HEK293T (cell line): Measurements from ENCODE around the gene MAP7.
"Not testable (repeated sequence)": the region's sequence is repeated elsewhere in the genome, so short reads cannot be mapped to it uniquely, and the experiment has no call there.

Source experiments
- CTCF ChIA-PET: fragments of 350-600 bp; formaldehyde crosslinking; extraction: SDS; loops from one replicate; lab custom pipeline; 2021; ENCODE audit warnings: antibody characterized with exemption, inconsistent platforms; lab: Yijun Ruan, JAX
- POLR2A ChIA-PET: fragments of 350-600 bp; formaldehyde crosslinking; extraction: SDS; loops from one replicate; lab custom pipeline; 2020; ENCODE audit warnings: antibody characterized with exemption, inconsistent platforms; lab: Yijun Ruan, JAX
- DNase-seq: peaks from one replicate; pipeline ENCODE4 v3.0.0; 2012; ENCODE audit warnings: mixed read lengths; ENCODE audit errors: extremely low spot score
- ARNT ChIP-seq: fragments of 450-650 bp; IDR thresholded peaks from 2 replicates; pipeline ENCODE4 v1.6.1; 2017; ENCODE audit warnings: mild to moderate bottlenecking
- BHLHE40 ChIP-seq: fragments of 450-650 bp; IDR thresholded peaks from 2 replicates; pipeline ENCODE4 v1.6.1; 2016; ENCODE audit warnings: mild to moderate bottlenecking, moderate library complexity, borderline replicate concordance
- CTBP1 ChIP-seq: fragments of 450-650 bp; IDR thresholded peaks from 2 replicates; pipeline ENCODE4 v1.6.1; 2016; ENCODE audit warnings: borderline replicate concordance
- ELF4 ChIP-seq: fragments of 450-650 bp; IDR thresholded peaks from 2 replicates; pipeline ENCODE4 v1.6.1; 2017; ENCODE audit warnings: antibody characterized with exemption
- FOXA1 ChIP-seq: fragments of 450-650 bp; IDR thresholded peaks from 2 replicates; pipeline ENCODE4 v1.6.1; 2016; ENCODE audit warnings: mild to moderate bottlenecking
- FOXK2 ChIP-seq: fragments of 450-650 bp; IDR thresholded peaks from 2 replicates; pipeline ENCODE4 v1.6.1; 2016; ENCODE audit warnings: mild to moderate bottlenecking
- FOXM1 ChIP-seq: fragments of 450-650 bp; IDR thresholded peaks from 2 replicates; pipeline ENCODE4 v1.6.1; 2017; ENCODE audit warnings: mild to moderate bottlenecking, borderline replicate concordance
- HDGF ChIP-seq: fragments of 450-650 bp; IDR thresholded peaks from 2 replicates; pipeline ENCODE4 v1.6.1; 2017; ENCODE audit warnings: antibody characterized with exemption, borderline replicate concordance
- L3MBTL2 ChIP-seq: fragments of 450-650 bp; conservative IDR thresholded peaks from 2 replicates; pipeline ENCODE4 v1.6.1; 2016; ENCODE audit warnings: mild to moderate bottlenecking
- LEF1 ChIP-seq: fragments of 450-650 bp; IDR thresholded peaks from 2 replicates; pipeline ENCODE4 v1.6.1; 2017; ENCODE audit warnings: mild to moderate bottlenecking, borderline replicate concordance
- NFRKB ChIP-seq: fragments of 450-650 bp; IDR thresholded peaks from 2 replicates; pipeline ENCODE4 v1.6.1; 2016; ENCODE audit warnings: mild to moderate bottlenecking, moderate library complexity
- SP1 ChIP-seq: fragments of 450-650 bp; IDR thresholded peaks from 2 replicates; pipeline ENCODE4 v1.6.1; 2017
- SUZ12 ChIP-seq: fragments of 450-650 bp; IDR thresholded peaks from 2 replicates; pipeline ENCODE4 v1.6.1; 2016; ENCODE audit warnings: mild to moderate bottlenecking
- TARDBP ChIP-seq: fragments of 450-650 bp; IDR thresholded peaks from 2 replicates; pipeline ENCODE4 v1.6.1; 2016
- ZNF384 ChIP-seq: fragments of 450-650 bp; IDR thresholded peaks from 2 replicates; pipeline ENCODE4 v1.6.1; 2016
- TF ChIP-seq, protein P1 (sequence below): fragments of 450-650 bp; IDR thresholded peaks from 2 replicates; pipeline ENCODE4 v1.6.1; 2016

Gene MAP7

GRCh38 chr6:136312975-136313374 lies 237.2 kb downstream of the MAP7 start:
- TF ChIP-seq NFRKB (no peak), FOXM1 (no peak), ARNT (no peak), BHLHE40 (no peak), ELF4 (no peak), FOXK2 (no peak), ZNF384 (no peak), L3MBTL2 (no peak)
- ChIA-PET CTCF (no interaction called here), POLR2A (interaction anchor here (0.6 kb wide), 1 partner anchor 22 kb away, joined by 3 read pairs; no protein-coding TSS in a partner anchor)
- no peak for DNase-seq

DNA sequence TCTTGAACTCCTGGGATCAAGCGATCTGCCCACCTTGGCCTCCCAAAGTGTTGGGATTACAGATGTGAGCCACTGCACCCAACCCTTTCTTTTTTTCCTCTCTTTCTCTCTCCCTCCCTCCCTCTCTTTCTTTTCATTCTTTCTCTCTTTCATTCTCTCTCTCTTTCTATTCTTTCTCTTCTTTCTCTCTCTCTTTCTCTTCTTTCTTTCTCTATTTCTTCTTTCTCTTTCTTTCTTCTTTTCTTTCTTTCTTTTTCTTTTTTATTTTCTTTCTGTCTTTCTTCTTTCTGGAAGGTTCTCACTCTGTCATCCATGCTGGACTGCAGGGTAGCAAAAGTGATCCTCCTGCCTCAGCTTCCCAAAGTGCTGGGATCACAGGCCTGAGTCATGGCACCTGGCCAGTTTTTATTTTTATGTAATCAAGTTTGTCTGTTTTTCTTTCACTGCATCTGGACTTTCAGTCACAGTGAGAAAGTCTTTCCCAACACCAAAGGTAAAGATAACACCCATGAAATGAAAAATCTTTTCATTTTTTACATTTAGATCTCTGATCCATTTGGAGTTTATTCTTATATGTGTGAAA lies 240.4 kb downstream of the MAP7 start:
- TF ChIP-seq L3MBTL2 (no peak), TARDBP (peak; percentile 11; the same call in 1 of the 2 replicates), SUZ12 (no peak)
- ChIA-PET POLR2A (no interaction called here), CTCF (no interaction called here)
- DNase-seq: no peak

- POLR2A ChIA-PET: interaction anchor here (1.6 to 2.7 kb wide), 2 partner anchors 19 to 21 kb away, joined by 4 to 17 read pairs; partner anchors contain the start of gene BCLAF1
- DNase-seq: no peak
- TF ChIP-seq HDGF: no peak
- no peak for TF ChIP-seq LEF1
- TF ChIP-seq ZNF384: no peak
- no peak for TF ChIP-seq BHLHE40
- CTCF ChIA-PET: no interaction called here
Observed at GRCh38 chr6:136309171-136309570, 241.1 kb downstream of the MAP7 start.

DNA sequence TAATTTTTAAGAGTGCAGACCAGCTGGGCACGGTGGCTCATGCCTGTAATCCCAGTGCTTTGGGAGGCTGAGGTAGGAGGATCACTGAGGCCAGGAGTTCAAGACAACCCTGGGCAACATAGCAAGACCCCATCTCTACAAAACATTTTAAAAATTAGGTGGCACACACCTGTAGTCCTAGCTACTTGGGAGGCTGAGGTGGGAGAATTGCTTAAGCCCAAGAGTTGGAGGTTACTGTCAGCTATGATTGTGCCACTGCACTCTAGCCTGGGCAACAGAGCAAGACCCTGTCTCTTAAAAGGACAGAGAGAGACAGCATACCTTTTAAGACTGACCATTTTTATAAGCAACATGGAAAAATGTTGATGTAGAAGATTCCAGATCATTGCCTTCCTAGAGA lies 241.8 kb downstream of the MAP7 start:
- POLR2A ChIA-PET: interaction anchor here (1.6 to 2.7 kb wide), 2 partner anchors 18 to 20 kb away, joined by 4 to 17 read pairs; partner anchors contain the start of gene BCLAF1
- DNase-seq, CTCF ChIA-PET: not testable (repeated sequence)

GRCh38 chr6:136307351-136307750 lies 242.9 kb downstream of the MAP7 start:
- CTCF ChIA-PET: no interaction called here
- TF ChIP-seq FOXA1 (no peak), ZNF384 (no peak), NFRKB (no peak), FOXK2 (no peak), CTBP1 (no peak), HDGF (no peak), BHLHE40 (no peak), SP1 (no peak), L3MBTL2 (no peak), TARDBP (no peak), ARNT (no peak), ELF4 (no peak), LEF1 (no peak)
- TF ChIP-seq, protein P1, sequence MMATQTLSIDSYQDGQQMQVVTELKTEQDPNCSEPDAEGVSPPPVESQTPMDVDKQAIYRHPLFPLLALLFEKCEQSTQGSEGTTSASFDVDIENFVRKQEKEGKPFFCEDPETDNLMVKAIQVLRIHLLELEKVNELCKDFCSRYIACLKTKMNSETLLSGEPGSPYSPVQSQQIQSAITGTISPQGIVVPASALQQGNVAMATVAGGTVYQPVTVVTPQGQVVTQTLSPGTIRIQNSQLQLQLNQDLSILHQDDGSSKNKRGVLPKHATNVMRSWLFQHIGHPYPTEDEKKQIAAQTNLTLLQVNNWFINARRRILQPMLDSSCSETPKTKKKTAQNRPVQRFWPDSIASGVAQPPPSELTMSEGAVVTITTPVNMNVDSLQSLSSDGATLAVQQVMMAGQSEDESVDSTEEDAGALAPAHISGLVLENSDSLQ: no peak
- POLR2A ChIA-PET: interaction anchor here (2.7 kb wide), 1 partner anchor 17 kb away, joined by 17 read pairs; the partner anchor contains the start of gene BCLAF1
- no peak for DNase-seq

DNA sequence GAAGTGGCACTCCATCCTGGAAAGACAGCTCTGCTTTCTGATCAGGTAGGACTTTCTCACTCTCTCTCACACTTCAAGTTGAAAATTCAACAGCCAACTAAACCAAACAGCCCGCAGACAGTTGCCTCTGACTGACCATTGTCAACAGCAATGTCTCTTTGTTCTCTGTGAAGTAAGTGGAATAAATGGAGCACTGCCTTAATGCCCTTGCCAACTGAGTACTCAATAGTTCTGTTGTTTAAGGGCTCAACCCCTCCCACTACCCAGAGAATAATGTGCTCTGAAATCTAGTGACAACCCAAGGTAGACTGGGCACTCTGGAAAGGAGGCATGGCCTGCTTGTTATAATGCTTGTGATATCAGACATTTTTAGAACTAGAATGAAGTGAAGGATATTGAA lies 243.8 kb downstream of the MAP7 start:
- CTCF ChIA-PET: no interaction called here
- DNase-seq: no peak
- TF ChIP-seq FOXA1: no peak
- no peak for TF ChIP-seq ELF4
- no peak for TF ChIP-seq L3MBTL2
- no peak for TF ChIP-seq SUZ12
- TF ChIP-seq NFRKB: no peak
- TF ChIP-seq HDGF: no peak
- no peak for TF ChIP-seq BHLHE40
- no peak for TF ChIP-seq FOXK2
- no peak for TF ChIP-seq SP1
- TF ChIP-seq ZNF384: no peak
- no peak for TF ChIP-seq FOXM1
- TF ChIP-seq, protein P1: no peak
- no peak for TF ChIP-seq LEF1
- no peak for TF ChIP-seq TARDBP
- TF ChIP-seq ARNT: no peak
- POLR2A ChIA-PET: interaction anchor here (1.1 to 2.7 kb wide), 2 partner anchors 16 kb away, joined by 4 to 17 read pairs; partner anchors contain the start of gene BCLAF1

GRCh38 chr6:136304410-136304809 lies 245.8 kb downstream of the MAP7 start:
- DNase-seq: no peak
- no peak for TF ChIP-seq CTBP1
- TF ChIP-seq LEF1: no peak
- no peak for TF ChIP-seq ZNF384
- TF ChIP-seq FOXM1: no peak
- TF ChIP-seq ARNT: no peak
- TF ChIP-seq, protein P1: no peak
- TF ChIP-seq ELF4: no peak
- TF ChIP-seq NFRKB: no peak
- CTCF ChIA-PET: no interaction called here
- POLR2A ChIA-PET: interaction anchor here (4.8 kb wide), 1 partner anchor 14 kb away, joined by 30 read pairs; the partner anchor contains the start of gene BCLAF1
